HG02885 (cell line): ENCODE results near the gene ZNF628.
"Not testable (repeated sequence)": the region's sequence is repeated elsewhere in the genome, so short reads cannot be mapped to it uniquely, and the experiment has no call there.

Experiments
- ATAC-seq: cut with Tn5 transposase; IDR thresholded peaks from one replicate; pipeline ENCODE4 v1.9.1; 2021; ENCODE audit warnings: mild to moderate bottlenecking; ENCODE audit not compliant: unreplicated experiment, poor library complexity

The ZNF628 gene

GRCh38 chr19:55448175-55448490 is 28.3 kb upstream of the ZNF628 start:
- not testable (repeated sequence) for ATAC-seq

GRCh38 chr19:55449469-55449868 is 26.9 kb upstream of the ZNF628 start:
- no peak for ATAC-seq

GRCh38 chr19:55451163-55451964 is 25.1 kb upstream of the ZNF628 start:
- no peak for ATAC-seq

GRCh38 chr19:55451965-55452748 is 24.3 kb upstream of the ZNF628 start:
- ATAC-seq = no peak

GRCh38 chr19:55452749-55453346 is 23.6 kb upstream of the ZNF628 start:
- ATAC-seq = no peak

GRCh38 chr19:55453511-55454260 is 22.7 kb upstream of the ZNF628 start:
- ATAC-seq = no peak

GRCh38 chr19:55454787-55455243 is 21.6 kb upstream of the ZNF628 start:
- ATAC-seq = no peak

GRCh38 chr19:55455576-55456235 is 20.7 kb upstream of the ZNF628 start:
- ATAC-seq = no peak

GRCh38 chr19:55456347-55456746 is 20.1 kb upstream of the ZNF628 start:
- ATAC-seq = no peak

GRCh38 chr19:55457683-55458457 is 18.5 kb upstream of the ZNF628 start:
- ATAC-seq = no peak

- ATAC-seq = no peak
Observed at GRCh38 chr19:55459551-55459949, 16.9 kb upstream of the ZNF628 start.

- ATAC-seq = no peak
Observed at GRCh38 chr19:55459950-55460657, 16.3 kb upstream of the ZNF628 start.

GRCh38 chr19:55460670-55461258 is 15.7 kb upstream of the ZNF628 start:
- ATAC-seq = no peak

- peak; percentile 96 for ATAC-seq
Observed at GRCh38 chr19:55461259-55461973, 15.0 kb upstream of the ZNF628 start, which contains the start of gene ISOC2. TSS of gene ISOC2 (minus strand) at chr19:55461642. CDS start at chr19:55456486, 5,156 bp downstream.

- ATAC-seq = no peak
Observed at GRCh38 chr19:55461974-55462626, 14.3 kb upstream of the ZNF628 start.

GRCh38 chr19:55462722-55463121 is 13.7 kb upstream of the ZNF628 start:
- no peak for ATAC-seq

- no peak for ATAC-seq
Observed at GRCh38 chr19:55463583-55464031, 12.8 kb upstream of the ZNF628 start.
